GM18861 (cell line): Measurements from ENCODE around the gene DOCK1.
"Not testable (repeated sequence)": the region's sequence is repeated elsewhere in the genome, so short reads cannot be mapped to it uniquely, and the experiment has no call there.

Source experiments
- ATAC-seq: cut with Tn5 transposase; IDR thresholded peaks from one replicate; pipeline ENCODE4 v1.9.1; 2021; ENCODE audit not compliant: unreplicated experiment

Gene DOCK1

GRCh38 chr10:127298381-127298780 lies 393.2 kb downstream of the DOCK1 start:
- ATAC-seq = no peak

DNA sequence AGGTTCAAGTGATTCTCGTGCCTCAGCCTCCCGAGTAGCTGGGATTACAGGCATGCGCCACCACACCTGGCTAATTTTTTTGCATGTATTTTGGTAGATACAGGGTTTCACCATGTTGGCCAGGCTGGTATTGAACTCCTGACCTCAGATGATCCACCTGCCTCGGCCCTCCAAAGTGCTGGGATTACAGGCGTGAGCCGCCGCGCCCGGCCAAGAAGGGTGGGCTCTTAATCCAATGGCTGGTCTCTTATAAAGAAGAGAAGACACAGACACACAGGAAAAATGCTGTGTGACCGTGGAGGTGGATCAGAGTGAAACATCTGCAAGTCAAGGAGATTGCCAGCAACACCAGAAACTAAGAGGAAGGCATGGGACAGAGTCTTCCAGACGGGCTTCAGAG lies 394.0 kb downstream of the DOCK1 start:
- not testable (repeated sequence) for ATAC-seq

- ATAC-seq = no peak
Measured at GRCh38 chr10:127299956-127300689, 394.9 kb downstream of the DOCK1 start.

- ATAC-seq = no peak
Measured at GRCh38 chr10:127300868-127301321, 395.7 kb downstream of the DOCK1 start.

DNA sequence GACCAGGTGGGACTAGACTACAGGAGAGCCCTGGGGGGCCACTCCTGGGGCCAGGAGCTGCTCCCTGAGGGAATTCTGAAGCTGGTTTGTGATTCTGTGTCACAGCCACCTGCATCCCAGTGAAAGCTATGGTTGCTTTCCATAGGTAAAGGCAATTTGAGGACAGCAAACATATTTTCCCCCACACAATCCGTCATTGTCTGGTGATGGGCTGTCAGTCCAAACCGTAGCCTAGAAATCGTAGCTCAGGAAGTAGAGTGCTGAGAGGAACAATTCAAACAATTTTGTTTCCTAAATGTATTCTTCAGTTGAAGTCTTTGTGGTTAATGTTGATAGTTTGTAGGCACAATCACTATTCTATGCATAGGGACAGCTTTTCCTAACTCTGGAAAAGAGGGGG lies 397.1 kb downstream of the DOCK1 start:
- no peak for ATAC-seq

- no peak for ATAC-seq
Measured at GRCh38 chr10:127303105-127303504, 397.9 kb downstream of the DOCK1 start.

DNA sequence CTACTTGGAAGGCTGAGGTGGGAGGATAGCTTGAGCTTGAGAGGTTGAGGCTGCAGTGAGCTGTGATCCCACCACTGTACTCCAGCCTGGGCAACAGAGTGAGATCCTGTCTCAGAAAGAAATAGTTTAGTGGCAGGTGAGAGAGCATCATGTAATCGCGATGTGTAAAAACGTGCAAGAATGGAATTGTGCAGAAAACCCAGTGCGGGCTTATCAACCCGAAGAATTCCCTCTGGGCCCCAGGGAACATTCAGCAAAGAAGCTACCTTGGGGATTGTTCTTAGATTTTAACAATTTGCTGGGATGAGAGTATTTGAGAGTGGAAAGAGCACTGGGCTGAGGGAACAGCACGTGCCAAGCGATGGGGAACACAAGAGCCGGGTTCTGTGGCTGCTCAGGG lies 398.5 kb downstream of the DOCK1 start:
- ATAC-seq = no peak

DNA sequence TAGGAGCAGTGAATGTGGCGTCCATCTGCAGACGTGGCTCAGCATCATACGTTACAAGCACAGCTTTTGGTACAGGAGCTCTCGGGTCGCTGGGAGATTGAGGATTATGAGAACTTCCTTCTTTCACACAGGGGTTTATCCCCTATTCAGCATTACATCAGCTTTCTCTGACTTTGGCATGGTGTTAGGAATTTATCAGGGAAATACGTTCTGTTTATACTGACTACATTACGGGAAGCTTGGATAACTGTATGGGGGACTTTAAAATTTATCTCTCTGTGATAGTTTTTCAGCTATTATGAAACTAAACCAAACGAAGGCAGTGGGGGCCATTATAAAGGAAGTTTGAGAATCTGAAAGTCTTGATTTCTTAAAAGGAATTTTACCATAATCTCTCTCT lies 401.3 kb downstream of the DOCK1 start:
- ATAC-seq = no peak

DNA sequence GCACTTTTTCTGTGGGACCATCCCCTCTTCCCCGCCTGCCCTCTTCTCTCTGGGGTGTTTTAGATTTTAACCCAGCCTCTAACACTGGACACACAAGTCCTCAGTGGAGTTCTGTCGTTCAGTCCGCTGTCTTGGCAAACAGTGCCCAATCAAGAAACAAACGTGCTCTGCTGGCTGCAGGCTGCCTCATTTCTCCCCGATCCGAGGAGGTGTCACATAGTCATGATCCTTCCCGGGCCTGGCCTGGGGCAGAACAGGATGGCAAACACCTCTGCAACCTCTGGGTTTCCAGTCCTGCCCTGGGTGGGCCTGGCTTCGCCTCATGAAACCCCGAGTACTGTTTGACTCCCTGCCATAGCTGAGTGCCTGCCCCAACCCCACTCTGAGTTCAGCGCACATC lies 402.1 kb downstream of the DOCK1 start:
- ATAC-seq = no peak

GRCh38 chr10:127308031-127308430 lies 402.8 kb downstream of the DOCK1 start:
- ATAC-seq = no peak

DNA sequence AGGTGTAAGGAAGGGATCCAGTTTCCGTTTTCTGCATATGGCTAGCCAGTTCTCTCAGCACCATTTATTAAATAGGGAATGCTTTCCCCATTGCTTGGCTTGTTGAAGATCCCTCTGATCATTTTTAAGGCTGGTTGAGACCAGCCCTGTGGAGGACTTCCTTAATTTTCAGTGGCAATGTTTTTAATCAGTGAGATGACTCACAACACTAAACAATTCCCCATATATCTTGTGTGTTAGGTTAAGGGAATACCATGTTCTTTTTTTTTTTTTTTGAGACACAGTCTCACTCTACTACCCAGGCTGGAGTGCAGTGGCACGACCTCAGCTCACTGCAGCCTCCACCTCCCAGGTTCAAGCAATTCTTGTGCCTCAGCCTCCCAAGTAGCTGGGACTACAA lies 404.4 kb downstream of the DOCK1 start:
- ATAC-seq = not testable (repeated sequence)

DNA sequence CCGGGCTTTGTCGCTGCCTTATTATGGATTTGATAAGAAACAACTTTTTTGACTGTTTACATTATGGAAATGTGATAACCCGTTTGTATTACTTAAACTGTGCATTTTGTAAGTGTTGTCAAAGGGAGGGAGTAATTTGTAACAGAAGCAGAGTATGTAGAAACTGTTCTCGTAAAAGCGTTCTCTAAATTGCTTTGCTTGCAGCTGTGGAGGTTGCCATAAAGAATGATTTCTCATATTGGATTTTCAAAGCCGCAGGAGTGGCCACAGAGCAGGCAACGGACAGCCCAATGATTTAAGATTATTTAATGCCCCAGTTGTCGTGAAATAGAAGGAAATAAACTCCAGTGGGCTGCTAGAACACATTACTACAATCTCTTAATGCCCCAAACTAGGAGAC lies 405.2 kb downstream of the DOCK1 start:
- ATAC-seq = no peak

GRCh38 chr10:127310923-127311322 lies 405.7 kb downstream of the DOCK1 start:
- no peak for ATAC-seq

GRCh38 chr10:127313996-127314700 lies 408.9 kb downstream of the DOCK1 start:
- ATAC-seq = no peak

DNA sequence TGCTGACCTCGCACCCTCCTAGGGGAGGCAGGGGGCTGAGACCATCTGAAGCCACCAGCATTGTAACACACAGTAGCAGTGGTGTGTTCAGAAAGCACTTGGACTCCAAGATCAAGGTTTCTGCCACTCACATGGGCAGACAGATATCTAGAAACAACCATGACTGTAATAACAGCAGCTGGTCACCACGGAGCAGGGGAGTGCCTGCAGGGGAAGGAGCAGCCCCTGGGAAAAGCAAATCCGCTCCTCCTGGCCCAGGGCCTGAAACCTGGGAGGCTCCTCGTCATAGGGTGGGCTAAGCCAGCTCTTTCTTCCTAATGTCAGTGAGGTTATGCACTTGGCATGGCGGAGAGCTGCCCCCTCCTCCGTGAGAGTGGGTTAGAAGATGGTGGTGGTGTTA lies 409.6 kb downstream of the DOCK1 start:
- no peak for ATAC-seq

- no peak for ATAC-seq
Measured at GRCh38 chr10:127315888-127316287, 410.7 kb downstream of the DOCK1 start.

DNA sequence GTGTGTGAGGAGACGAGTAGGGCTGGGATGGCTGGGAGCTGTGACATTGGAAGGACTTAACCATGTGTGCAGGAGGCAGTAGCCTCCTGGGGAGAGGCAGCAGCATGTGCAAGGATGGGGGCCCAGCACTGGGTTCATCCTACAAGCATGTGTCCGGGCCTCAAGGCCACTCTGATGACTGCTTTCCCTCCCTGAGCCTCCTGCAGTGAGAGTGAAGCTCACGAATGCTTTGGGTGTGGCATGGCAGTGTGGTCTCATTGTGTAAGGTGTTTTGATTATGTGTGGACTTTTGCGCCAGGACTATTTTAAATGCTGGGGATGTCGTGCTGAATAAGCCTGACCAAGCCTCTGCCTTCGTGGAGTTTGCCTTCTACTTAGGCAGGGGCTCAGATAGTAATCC lies 413.2 kb downstream of the DOCK1 start:
- no peak for ATAC-seq

DNA sequence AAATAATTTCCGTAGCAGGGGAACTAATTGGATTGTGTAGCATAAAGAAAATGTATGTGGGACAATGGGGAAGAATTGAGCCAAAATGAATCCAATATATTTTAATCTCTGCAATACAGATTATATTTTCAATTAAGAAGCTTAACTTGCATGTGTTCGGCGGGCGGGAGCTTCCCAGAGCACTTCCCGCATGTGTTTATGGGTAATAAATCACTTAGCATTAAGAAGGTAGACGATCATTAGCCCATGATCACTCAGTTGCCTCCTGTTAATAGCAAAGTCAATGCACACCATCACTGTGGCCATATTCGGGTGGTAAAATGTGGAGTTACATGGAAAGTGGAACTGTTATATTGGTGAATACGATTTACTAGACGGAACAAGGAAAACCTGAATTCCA lies 414.0 kb downstream of the DOCK1 start:
- no peak for ATAC-seq

DNA sequence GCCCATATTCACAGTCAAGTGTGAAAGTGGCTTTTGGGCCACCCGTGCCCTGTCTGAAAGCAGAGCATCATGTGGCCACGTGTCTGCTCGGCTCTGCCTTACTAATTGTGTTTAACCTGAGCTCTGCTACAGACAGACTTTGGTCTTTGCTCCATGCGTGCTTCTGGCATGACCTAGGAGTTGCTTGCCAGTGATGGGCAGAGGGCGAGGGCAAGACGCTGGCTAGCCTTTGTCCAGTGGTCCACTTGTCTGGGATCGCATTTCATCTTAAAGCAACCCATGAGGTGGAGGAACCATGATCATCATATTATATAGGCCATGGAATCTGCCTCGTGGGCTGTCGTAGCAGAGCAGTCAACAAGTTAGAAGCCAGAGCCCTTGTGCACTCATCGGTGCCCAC lies 414.5 kb downstream of the DOCK1 start:
- ATAC-seq = no peak

DNA sequence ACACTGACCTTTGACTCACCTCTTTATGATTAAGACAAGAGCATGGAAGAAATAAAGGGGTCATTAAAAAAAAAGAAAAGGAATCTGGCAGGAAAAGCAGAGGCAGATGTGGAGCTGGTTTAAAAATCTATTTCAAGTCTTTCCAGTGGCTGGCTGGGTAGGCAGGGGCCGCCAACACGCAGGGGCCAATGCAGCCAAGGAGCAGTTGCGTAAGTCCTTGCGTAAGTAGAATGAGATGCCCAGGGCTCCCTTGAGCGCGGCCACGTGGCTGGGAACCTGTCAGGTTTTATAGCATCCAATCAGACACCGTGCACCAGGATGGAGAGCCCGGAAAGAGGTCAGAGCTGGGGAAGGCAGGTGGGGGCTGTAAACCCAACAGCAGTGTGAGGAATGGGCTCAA lies 414.9 kb downstream of the DOCK1 start:
- no peak for ATAC-seq

GRCh38 chr10:127322286-127322685 lies 417.1 kb downstream of the DOCK1 start:
- ATAC-seq = no peak

DNA sequence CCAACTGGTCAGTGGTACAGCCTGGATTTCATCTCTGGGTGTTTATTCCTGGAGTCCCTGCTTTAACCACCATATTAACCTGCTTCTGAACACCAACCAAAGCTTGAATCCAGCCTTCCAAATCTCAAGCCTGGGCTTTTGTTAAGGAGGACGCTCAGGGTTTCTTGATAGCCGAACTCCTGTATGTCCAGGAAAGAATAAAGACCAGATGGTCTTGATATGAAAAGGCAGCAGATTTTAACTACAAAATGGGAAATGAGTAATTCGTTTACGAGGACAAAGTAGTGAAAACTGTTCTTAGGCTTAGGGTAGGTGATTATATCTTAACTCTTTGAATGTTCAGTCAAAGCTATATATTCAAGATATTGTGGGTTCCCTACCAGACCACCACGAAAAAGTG lies 420.3 kb downstream of the DOCK1 start:
- no peak for ATAC-seq

DNA sequence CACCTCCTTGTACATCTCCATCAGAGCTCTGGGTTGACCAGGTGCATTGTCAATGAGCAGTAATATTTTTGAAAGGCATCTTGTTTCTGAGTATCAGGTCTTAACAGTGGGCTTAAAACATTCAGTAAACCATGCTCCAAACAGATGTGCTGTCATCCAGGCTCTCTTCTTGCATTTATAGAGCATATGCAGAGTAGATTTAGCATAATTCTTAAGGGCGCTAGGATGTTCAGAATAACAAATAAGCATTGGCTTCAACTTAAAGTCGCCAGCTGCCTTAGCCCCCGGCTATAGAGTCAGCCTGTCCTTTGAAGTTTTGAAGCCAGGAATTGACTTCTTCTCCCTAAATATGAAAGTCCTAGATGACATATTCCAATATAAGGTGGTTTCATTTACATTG lies 421.7 kb downstream of the DOCK1 start:
- no peak for ATAC-seq
